OCI-LY3 (cell line): ENCODE data around the gene DMRT1.

ENCODE experiments used
- H2AFZ ChIP-seq: fragments of 200-600, 300-600 bp; shearing (Covaris generic); 2 replicates; pipeline ENCODE4 v1.6.0; 2014; ENCODE audit warnings: antibody characterized with exemption, low read depth, low read length
- H3K27ac ChIP-seq: fragments of 200-600, 300-600 bp; sonication (generic); 2 replicates; pipeline ENCODE4 v1.5.1; 2014; ENCODE audit warnings: mild to moderate bottlenecking, low read length, moderate library complexity, mixed read lengths
- H3K27me3 ChIP-seq: fragments of 200-600, 300-600 bp; sonication (generic); 2 replicates; pipeline ENCODE4 v1.6.1; 2014; ENCODE audit warnings: low read depth, low read length, mixed read lengths
- H3K36me3 ChIP-seq: fragments of 200-600, 300-600 bp; sonication (generic); replicated peaks from 2 replicates; pipeline ENCODE3; 2014; ENCODE audit warnings: low read depth, low read length, mixed read lengths
- H3K4me1 ChIP-seq: fragments of 300-600, 200-600 bp; sonication (generic); 2 replicates; pipeline ENCODE4 v1.6.1; 2014; ENCODE audit warnings: low read length, mixed read lengths
- H3K4me2 ChIP-seq: fragments of 200-600, 300-600 bp; sonication (generic); 2 replicates; pipeline ENCODE4 v1.6.1; 2014; ENCODE audit warnings: low read length, mixed read lengths
- H3K4me3 ChIP-seq: fragments of 300-600, 200-600 bp; sonication (generic); 2 replicates; pipeline ENCODE4 v1.5.1; 2014; ENCODE audit warnings: antibody characterized with exemption, mild to moderate bottlenecking, low read length, moderate library complexity
- H3K79me2 ChIP-seq: fragments of 300-600, 200-600 bp; shearing (Covaris generic); 2 replicates; pipeline ENCODE4 v1.6.1; 2014; ENCODE audit warnings: mild to moderate bottlenecking, low read length, mixed read lengths
- H3K9ac ChIP-seq: fragments of 300-600, 200-600 bp; shearing (Covaris generic); 2 replicates; pipeline ENCODE4 v1.6.0; 2014; ENCODE audit warnings: mild to moderate bottlenecking, low read length, moderate library complexity
- H3K9me3 ChIP-seq: fragments of 200-600, 300-600 bp; shearing (Covaris generic); 2 replicates; pipeline ENCODE4 v1.6.1; 2014; ENCODE audit warnings: low read length, mixed read lengths; ENCODE audit not compliant: insufficient read depth
- H4K20me1 ChIP-seq: fragments of 200-600, 300-600 bp; sonication (generic); 2 replicates; pipeline ENCODE4 v1.6.1; 2016; ENCODE audit warnings: low read length, mixed read lengths; ENCODE audit not compliant: insufficient read depth
- EZH2phosphoT487 ChIP-seq: fragments of 200-600 bp; shearing (Covaris generic); IDR thresholded peaks from 2 replicates; pipeline ENCODE4 v1.6.1; 2018; ENCODE audit warnings: antibody characterized with exemption, mixed run types, low read depth
- TF ChIP-seq, protein P1 (sequence below): fragments of 200-600, 300-600 bp; sonication (generic); IDR thresholded peaks from 2 replicates; pipeline ENCODE4 v1.5.1; 2014; ENCODE audit warnings: antibody characterized with exemption, low read length, low read depth

The DMRT1 gene

DNA sequence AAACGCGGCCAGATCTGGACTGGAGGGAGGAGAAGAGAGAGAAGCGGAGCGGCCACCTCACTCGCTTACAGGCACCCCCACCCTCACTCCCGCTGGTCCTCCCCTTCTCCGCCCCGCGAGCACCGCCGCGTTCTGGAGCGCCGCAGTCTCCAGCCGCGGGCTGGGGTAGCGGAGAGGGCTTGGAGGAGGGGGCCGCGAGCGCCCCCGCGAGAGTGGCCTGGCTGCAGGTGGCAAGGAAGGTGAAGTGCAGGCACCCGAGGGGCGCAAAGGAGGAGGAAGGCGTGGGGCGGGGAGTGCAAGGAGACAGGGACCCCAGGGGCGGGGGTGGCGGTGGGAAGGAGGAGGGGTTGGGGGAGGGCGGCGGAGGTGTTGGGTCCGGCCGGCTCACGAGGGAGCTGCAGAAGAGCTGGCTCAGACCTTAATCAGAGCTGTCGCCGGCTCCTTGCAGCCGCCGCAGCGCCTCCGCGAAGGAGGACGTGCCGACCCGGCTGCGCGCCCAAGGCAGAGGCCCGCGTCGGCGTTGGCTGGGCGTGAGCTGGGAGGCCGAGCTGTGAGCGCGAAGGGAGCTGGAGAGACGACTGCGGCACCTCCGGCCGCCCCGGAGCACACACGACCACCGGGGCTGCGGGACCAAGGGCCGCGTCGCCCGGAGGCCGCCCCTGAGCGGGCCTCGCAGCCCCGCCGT, 134.9 kb downstream of the DMRT1 start, which contains the start of gene DMRT3:
Gene DMRT3, plus strand, starts transcription at position 398 of the 685 bp plus-strand sequence. CDS start 347 bp downstream, outside the sequence.
- H4K20me1 ChIP-seq: no peaks in the 10 kb centered on the region
- H3K27ac ChIP-seq: no peak within 1 kb of the TSS
- no peaks in the 10 kb centered on the region for H3K36me3 ChIP-seq
- H3K4me1 ChIP-seq: no peaks in the 10 kb centered on the region
- no peak within 1 kb of the TSS for H2AFZ ChIP-seq
- H3K79me2 ChIP-seq: no peaks in the 10 kb centered on the region
- H3K9me3 ChIP-seq: no peaks in the 10 kb centered on the region
- no peak within 1 kb of the TSS for H3K4me2 ChIP-seq
- peaks cover 18% of the 10 kb centered on the region for H3K27me3 ChIP-seq
- H3K9ac ChIP-seq: no peak within 1 kb of the TSS
- TF ChIP-seq, protein P1, sequence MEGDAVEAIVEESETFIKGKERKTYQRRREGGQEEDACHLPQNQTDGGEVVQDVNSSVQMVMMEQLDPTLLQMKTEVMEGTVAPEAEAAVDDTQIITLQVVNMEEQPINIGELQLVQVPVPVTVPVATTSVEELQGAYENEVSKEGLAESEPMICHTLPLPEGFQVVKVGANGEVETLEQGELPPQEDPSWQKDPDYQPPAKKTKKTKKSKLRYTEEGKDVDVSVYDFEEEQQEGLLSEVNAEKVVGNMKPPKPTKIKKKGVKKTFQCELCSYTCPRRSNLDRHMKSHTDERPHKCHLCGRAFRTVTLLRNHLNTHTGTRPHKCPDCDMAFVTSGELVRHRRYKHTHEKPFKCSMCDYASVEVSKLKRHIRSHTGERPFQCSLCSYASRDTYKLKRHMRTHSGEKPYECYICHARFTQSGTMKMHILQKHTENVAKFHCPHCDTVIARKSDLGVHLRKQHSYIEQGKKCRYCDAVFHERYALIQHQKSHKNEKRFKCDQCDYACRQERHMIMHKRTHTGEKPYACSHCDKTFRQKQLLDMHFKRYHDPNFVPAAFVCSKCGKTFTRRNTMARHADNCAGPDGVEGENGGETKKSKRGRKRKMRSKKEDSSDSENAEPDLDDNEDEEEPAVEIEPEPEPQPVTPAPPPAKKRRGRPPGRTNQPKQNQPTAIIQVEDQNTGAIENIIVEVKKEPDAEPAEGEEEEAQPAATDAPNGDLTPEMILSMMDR: no peak
- no peak within 1 kb of the TSS for H3K4me3 ChIP-seq

DNA sequence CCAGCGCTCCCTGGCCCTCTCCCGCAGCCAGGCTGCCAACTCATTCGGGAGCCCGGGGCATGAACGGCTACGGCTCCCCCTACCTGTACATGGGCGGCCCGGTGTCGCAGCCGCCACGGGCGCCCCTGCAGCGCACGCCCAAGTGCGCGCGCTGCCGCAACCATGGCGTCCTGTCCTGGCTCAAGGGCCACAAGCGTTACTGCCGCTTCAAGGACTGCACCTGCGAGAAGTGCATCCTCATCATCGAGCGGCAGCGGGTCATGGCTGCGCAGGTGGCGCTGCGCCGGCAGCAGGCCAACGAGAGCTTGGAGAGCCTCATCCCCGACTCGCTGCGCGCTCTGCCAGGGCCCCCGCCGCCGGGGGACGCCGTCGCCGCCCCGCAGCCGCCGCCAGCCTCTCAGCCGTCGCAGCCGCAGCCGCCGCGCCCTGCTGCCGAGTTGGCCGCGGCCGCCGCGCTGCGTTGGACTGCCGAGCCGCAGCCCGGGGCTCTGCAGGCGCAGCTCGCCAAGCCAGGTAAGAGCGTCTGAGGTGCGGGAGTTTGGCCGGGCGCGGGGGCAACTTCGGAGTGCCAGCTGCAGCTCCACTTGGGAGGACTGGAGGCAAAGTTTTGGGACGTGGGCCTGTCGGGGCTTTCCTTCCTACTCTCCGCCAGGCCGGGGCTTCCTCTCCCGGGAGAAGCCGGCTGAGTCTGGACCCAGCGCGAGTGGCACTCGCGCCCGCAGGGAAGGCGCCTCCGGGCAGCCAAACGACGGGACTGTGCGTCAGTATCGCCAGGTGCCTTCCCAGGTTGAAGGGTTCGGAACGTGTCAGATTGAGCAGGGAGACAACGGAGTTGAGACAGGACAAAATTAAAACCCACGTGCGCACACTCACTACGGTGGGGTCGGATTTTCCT, 135.7 kb downstream of the DMRT1 start:
- H3K9me3 ChIP-seq: no peaks in the 10 kb centered on the region
- H2AFZ ChIP-seq: no peak overlapping the region
- no peaks in the 10 kb centered on the region for H3K4me1 ChIP-seq
- H4K20me1 ChIP-seq: no peaks in the 10 kb centered on the region
- no peak overlapping the region for H3K9ac ChIP-seq
- H3K27ac ChIP-seq: no peak overlapping the region
- no peak overlapping the region for H3K4me2 ChIP-seq
- H3K79me2 ChIP-seq: no peaks in the 10 kb centered on the region
- H3K4me3 ChIP-seq: no peak overlapping the region
- peaks cover 22% of the 10 kb centered on the region for H3K27me3 ChIP-seq
- TF ChIP-seq EZH2phosphoT487: no peak
- TF ChIP-seq, protein P1: no peak
- no peaks in the 10 kb centered on the region for H3K36me3 ChIP-seq

DNA sequence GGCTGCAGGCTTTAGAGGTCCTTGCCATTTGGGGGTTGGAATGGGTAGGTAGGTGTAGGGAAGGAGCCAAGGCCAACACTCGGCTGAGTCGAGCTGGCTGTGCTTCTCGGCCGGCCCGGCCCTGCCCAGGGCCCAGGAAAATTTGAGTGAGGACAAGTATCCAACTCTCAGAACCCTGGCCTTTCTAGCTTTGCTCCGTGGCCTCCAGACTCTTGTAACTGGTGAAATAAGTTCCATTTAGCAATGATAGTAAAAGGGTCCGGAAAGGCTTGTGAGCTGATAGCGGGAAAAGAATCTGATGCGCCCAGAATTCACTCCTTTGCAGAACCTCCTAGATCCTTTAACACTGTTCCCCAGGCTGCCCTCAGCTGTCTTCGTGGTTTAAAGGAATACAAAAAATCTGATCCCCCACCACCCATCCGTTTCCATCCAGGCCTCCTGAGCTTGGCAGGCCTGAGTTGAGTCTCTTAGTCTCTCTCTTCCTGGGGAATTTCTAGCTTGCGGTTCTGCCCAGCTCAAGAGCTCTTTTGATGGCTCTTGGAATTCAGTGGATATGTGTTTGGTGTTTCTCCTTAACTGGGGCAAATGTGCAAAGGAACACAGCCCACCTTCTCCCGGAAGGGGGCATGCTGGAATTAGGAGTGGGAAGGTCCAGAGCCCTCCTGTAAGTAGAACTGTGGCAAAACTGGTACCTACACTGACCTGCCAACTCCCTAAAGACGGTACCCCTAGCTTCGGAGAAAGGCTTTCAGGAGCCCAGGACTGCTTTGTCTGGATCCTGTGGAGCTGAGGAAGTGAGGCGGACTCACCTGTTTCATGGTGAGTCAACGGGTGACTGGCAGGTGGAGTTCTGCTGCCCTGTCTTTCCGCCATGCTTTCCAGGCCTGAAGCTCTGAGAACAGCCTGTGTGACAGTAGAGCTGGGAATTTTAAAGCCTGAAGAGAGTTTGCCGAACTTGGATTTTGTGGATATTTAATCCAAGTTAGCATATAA, 136.6 kb downstream of the DMRT1 start:
- Histone ChIP-seq H3K4me3 (no peak overlapping the region), H3K4me1 (no peaks in the 10 kb centered on the region), H3K9me3 (no peaks in the 10 kb centered on the region), H3K9ac (no peak overlapping the region), H3K27me3 (peaks cover 30% of the 10 kb centered on the region), H3K36me3 (no peaks in the 10 kb centered on the region), H3K79me2 (no peaks in the 10 kb centered on the region), H4K20me1 (no peaks in the 10 kb centered on the region), H3K4me2 (no peak overlapping the region), H3K27ac (no peak overlapping the region), H2AFZ (no peak overlapping the region)
- TF ChIP-seq, protein P1: no peak
- no peak for TF ChIP-seq EZH2phosphoT487
